ENCODE results near the gene CTSD.
A peak's percentile ranks its signal among the peaks of the same experiment; 100 is the strongest.
"Not testable (repeated sequence)": the region's sequence is repeated elsewhere in the genome, so short reads cannot be mapped to it uniquely, and the experiment has no call there.

The CTSD gene

GRCh38 chr11:1770061-1770460 lies 6.3 kb upstream of the CTSD start:
- DNase-seq (ENCODE audit: low read depth) = no peak

DNA sequence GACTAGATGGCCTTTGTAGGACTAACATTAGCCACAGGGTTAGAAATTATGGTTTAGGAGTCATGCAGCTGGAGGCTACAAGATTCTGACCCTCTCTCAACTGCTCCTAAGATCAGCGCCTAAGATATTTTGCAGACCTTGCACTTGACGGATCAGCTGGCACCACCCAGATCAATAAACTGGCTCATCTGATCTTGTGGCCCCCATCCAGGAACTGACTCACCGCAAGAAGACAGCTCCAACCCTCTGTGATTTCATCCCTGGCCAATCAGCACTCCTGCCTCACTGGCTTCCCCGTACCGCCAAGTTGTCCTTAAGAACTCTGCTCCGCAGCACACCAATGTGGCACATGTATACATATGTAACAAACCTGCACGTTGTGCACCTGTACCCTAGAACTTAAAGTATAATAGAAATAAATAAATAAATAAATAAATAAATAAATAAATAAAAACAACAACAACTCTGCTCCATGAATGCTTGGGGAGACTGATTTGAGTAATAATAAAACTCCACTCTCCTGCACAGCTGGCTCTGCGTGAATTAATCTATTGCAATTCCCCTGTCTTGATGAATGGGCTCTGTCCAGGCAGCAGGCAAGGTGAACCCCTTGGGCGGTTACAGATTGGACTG lies 5.7 kb upstream of the CTSD start:
- DNase-seq (ENCODE audit: low read depth) = not testable (repeated sequence)

GRCh38 chr11:1768141-1768469 lies 4.4 kb upstream of the CTSD start:
- no peak for DNase-seq (ENCODE audit: low read depth)

GRCh38 chr11:1767399-1768140 lies 3.8 kb upstream of the CTSD start:
- DNase-seq (ENCODE audit: low read depth) = no peak

GRCh38 chr11:1766719-1767398 lies 3.1 kb upstream of the CTSD start:
- DNase-seq (ENCODE audit: low read depth) = no peak

- DNase-seq (ENCODE audit: low read depth) = no peak
Observed at GRCh38 chr11:1765871-1766718, 2.4 kb upstream of the CTSD start.

DNA sequence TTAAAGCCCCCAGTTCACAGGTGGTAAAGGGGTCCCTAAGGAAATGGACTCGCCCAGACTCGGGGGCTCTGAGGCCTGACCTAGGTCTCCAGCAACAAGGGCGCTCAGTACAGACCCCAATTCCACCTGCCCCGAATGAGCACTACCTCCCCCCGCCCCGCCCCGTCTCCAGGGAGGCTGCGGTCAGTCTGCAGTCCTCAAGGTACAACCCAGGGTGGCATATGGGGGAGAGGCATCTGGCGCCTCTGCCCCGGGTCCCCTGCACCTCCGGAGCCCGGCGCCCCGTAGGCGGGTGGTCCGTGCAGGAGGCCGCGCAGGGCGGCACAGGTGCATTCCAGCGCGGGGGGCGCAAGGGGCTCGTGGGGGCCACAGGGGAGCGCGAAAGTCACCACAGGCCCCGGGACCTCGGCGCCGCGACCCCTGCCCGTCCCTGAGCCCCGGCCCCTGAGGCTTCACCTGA lies 361 bp downstream of the CTSD start:
- no peak for DNase-seq (ENCODE audit: low read depth)

GRCh38 chr11:1762537-1763302 lies 1.0 kb downstream of the CTSD start:
- no peak for DNase-seq (ENCODE audit: low read depth)

- no peak for DNase-seq (ENCODE audit: low read depth)
Observed at GRCh38 chr11:1761857-1762536, 1.7 kb downstream of the CTSD start.

- DNase-seq (ENCODE audit: low read depth) = no peak
Observed at GRCh38 chr11:1761110-1761856, 2.4 kb downstream of the CTSD start.

DNA sequence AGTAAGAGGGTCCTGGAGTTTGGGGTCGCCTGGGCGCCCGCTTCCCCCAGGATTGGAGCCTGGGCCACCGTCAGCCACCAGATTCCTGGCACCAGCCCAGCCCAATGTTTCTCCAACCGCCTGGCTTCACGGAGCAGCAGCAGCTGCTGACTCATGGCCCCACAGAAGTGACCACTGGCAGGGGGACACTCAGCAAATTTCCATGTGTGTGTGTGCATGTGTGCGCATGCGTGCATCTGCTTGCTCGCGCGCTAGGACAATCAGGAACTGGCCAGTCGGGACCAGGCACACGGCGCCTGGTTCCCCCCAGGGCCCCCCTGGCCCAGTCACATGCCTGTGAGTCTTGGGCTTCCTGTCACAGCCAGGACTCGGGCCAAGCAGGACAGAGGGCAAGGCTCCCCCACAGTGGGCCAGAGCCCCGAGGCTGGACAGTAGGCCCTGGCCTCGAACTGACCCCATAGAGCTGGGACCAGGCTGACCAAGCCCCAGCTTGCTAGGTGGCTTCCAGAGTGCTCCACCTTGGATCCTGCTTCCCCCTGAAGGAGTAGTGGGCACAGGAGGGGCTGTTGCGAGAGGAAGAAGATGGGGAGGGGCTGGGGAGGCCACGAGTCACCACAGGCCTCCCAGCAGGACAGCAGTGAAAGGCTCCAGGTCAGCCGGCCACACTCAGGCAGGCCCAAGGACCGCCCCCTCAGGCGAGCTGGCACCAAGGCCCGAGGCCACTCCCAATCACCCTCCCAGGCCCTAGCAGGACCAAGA lies 3.2 kb downstream of the CTSD start:
- DNase-seq (ENCODE audit: low read depth) = no peak

- DNase-seq (ENCODE audit: low read depth) = no peak
Observed at GRCh38 chr11:1759851-1760220, 3.9 kb downstream of the CTSD start.

- no peak for DNase-seq (ENCODE audit: low read depth)
Observed at GRCh38 chr11:1759151-1759850, 4.4 kb downstream of the CTSD start.

GRCh38 chr11:1758611-1759150 lies 5.0 kb downstream of the CTSD start:
- no peak for DNase-seq (ENCODE audit: low read depth)

DNA sequence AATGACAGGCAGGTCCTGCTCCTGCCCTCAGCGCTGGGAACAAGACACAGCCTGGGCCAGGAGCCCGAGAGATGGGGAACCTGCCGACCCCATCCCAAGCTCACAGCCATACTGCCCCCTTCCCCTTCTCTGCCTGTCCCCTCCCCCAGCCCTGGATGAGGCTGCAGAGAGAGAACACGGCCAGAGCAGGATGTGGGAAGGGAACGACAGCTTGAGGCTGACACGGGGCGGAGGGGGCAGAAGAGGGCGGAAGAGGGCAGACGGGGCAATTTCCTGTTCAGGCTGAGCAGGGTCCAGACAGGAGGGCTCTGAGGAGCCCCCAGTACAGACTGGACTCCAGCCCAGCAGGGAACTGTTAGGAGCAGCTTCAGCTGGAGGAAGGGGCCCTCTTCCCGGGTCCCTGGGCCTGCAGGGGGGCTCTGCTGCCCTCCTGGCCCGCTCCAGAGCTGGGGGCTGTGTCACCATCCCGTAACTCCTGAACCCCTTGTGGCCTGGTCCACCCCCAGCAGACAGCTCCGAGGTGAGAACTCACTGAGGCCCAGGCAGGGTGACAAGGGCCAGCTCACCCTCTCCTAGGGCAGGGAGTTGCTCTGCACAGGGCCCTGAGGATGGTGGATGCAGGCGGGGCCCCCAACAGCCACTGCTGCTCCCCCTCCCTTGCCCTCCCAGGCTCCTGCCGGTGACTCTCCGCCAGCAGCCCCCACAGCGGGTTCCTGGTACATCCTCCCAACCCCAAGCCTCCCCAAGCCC lies 5.7 kb downstream of the CTSD start:
- DNase-seq (ENCODE audit: low read depth) = peak; percentile 36

DNA sequence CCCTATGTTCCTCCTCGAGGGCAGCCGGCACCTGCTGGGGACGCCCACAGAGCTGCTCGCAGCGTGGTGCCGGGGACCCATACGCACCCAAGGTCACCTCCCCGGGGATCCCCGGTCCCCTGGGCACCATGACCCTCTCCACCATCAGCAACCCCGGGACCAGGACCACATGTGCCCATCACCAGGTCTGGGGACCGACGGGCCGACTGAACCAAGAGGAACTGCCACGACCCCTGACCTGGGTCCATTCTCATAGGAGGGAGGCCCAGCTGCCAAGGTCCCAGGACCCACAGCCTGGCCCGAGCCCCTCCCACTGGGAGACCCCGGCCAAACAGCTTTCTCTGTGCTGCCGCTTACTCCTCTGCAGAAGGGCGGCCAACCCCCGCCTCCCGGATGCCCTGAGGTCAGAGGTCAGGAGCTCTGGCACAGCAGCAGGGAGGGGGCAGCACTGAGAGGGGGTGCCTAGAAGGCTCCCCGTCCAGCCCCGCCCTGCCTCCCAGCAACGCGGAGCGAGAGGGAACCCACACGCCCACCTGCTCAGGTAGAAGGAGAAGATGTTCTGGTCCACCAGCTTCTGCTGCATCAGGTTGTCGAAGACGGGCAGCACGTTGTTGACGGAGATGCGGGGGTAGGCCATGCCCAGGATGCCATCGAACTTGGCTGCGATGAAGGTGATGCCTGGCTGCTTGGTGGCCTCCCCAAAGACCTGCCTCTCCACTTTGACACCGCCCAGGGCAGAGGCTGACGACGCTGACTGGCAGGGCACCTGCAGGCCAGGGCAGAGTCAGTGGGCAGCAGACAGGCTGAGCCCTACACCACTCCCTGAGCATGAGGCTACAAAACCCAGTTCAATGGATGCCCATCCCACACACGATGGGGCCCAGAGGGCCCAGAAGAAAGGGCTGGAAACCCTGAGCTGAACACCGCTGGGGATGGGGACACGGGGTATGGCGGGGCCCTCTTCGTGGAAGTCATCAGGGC lies 6.6 kb downstream of the CTSD start:
- no peak for DNase-seq (ENCODE audit: low read depth)

Data from stimulated activated CD8-positive, alpha-beta memory T cell treated with anti-CD3 and anti-CD28 coated beads, Interleukin-12 subunit alpha, Interleukin-12 subunit beta, amount 100 ng/mL, for 4 hours (primary cell).